Ishikawa (cell line): Measurements from ENCODE around the gene MEFV.

Source experiments
- CEBPB ChIP-seq: IDR thresholded peaks from 2 replicates; pipeline ENCODE4 v1.6.1; 2012
- NFIC ChIP-seq: IDR thresholded peaks from 2 replicates; pipeline ENCODE4 v1.6.1; 2012
- TAF1 ChIP-seq: IDR thresholded peaks from 2 replicates; pipeline ENCODE4 v1.6.1; 2012; ENCODE audit warnings: low read depth, mild to moderate bottlenecking
- YY1 ChIP-seq: IDR thresholded peaks from 2 replicates; pipeline ENCODE4 v1.6.1; 2012; ENCODE audit warnings: low read depth
- TF ChIP-seq, protein P1 (sequence below): IDR thresholded peaks from 2 replicates; pipeline ENCODE4 v1.6.1; 2012

DNA sequence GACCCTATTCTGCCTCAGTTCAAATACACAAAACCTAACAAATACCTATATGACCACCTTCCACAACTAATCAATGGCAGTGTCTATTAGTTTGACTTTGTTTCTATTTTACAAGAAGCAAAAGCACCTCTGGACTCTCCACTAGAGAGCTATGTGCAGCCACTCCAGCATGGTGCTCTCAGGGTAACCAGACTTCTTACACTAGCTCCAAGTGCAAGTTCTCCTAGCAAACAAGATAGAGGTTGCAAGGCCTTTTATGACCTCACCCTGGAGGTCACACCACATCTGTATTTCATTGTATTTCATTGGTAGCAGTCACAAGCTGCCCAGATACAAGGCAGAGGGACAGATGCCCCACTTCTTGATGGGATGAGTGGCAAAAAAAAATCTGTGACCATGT lies 18.5 kb upstream of the MEFV start:
- TF ChIP-seq TAF1 (no peak), CEBPB (no peak), YY1 (no peak), NFIC (no peak)
- TF ChIP-seq, protein P1, sequence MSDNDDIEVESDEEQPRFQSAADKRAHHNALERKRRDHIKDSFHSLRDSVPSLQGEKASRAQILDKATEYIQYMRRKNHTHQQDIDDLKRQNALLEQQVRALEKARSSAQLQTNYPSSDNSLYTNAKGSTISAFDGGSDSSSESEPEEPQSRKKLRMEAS: no peak
